Measurements from ENCODE around the gene PEX7.
"Not testable (repeated sequence)": the region's sequence is repeated elsewhere in the genome, so short reads cannot be mapped to it uniquely, and the experiment has no call there.

The PEX7 gene

DNA sequence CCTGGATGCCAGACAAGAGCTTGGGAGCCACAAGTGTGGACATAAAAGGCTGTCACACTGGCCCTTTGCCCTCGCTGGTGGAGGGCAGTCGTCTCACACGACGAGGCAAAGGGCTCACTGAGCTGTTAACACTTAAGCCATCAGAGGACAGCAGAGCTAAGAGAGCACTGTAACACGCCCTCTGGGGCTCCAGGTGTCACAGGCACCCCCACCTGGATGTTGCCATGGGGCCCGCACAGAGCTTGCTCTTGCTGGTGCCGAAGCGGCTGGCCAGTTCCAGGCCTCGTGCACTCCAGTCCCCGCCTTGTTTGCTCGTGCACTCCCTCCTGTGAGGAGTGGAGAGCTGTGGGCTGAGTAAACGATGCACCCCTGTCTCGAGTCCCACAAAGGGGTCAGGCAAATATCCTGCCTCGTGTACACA is 137.1 kb downstream of the PEX7 start:
- DNase-seq: no peak

DNA sequence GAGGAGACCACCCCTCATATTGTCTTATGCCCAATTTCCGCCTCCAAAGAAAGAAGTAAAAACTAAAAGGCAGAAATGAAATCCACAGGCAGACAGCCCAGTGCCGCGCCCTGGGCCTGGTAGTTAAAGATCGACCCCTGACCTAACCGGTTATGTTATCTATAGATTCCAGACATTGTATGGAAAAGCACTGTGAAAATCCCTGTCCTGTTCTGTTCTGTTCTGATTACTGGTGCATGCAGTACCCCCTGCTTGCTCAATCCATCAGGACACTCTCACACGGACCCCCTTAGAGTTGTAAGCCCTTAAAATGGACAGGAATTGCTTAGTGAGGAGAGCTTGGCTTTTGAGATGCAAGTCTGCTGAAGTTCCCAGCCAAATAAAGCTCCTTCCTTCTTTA is 137.5 kb downstream of the PEX7 start:
- not testable (repeated sequence) for DNase-seq

DNA sequence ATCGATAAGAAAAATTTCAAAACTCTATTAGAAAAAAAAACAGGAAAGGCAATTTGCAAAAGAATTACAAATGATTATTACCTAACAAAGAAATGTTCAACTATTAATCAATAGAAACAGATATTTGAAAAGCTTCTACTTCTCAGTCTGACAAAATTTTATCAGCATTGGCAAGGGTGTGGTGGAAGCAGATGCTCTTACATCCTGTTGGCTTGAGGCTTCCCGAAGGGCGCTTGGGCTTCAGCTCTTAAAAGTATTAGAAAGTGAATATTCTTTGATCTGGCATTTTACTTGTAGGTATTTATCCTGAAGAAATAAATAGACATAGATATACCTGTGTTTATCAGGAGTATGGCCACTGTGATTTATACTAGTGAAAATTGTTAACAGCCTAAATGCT is 138.4 kb downstream of the PEX7 start:
- no peak for DNase-seq

DNA sequence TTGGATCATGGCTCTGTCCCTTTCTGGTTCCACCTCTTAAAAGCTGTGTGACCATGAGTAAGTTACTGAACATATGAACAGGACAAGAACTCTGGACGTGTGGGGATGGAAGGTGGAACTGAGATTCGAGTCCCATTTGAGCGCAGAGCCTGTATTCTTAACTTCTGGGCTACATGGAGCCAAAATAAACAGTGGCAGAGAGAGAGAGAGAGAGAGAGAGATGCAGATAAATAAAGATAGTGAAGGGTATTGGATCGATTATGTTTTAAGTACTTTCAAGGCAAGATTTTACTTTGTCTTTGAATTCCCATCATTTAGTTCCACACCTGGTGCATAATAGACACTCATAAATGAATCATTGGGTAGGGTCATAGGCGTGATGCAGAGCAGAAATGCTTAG is 139.5 kb downstream of the PEX7 start:
- DNase-seq: no peak

DNA sequence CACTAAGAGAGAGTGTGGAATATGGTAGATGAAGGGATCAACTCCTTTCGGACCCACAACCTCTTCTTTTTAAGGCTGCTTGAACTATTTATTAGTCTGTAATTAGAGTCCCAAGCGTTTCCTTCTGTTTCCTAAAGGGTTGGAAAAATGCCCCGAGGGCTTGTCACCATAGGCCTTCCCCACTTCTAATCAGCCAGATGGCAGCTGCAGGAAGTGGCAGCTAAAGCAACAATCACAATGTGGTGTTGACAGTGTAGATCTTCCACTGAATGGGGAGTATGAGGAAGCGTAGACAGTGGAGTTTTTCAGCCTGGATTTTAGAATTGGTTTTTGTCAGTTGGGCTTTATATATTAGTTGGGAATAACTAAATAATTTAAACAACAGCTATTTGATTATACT is 140.3 kb downstream of the PEX7 start:
- peak; percentile 39 for DNase-seq

DNA sequence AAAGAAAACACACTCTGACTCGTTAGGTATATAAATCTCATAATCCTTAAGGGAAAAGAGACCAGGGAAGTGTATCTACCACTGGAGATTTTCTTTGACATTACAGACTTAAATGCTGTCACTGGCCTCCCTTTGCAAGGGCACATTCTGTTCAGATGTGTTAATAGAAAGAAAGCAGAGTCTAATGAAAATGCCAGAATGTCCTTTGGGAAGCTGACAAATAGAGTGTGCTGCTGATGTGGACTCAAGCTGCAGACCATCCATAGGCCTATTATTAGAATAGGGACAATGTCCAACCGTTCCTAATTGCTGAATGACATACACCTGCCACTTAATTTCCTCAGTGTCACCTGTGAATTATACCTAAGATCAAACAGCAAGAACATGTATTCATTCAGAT is 140.9 kb downstream of the PEX7 start:
- no peak for DNase-seq
